Heart left ventricle (tissue), 16 donors: ENCODE results near the gene CNTN5. TPM values are rescaled to one million over a fixed set of nuclear protein-coding genes. Genes with fewer than 3 reads are reported as not detected.
A peak's percentile ranks its signal among the peaks of the same experiment; 100 is the strongest.

Source experiments
- ATAC-seq, 4 donors: fragments of 200-7000 bp; cut with Tn5 transposase; one replicate each; pipeline ENCODE4 v1.9.1; 2020 to 2022; ENCODE audit warnings: moderate library complexity in 4 of 4, mild to moderate bottlenecking in 3 of 4, moderate number of reproducible peaks in 1 of 4
- DNase-seq, 5 donors: peaks; one replicate each; pipeline ENCODE4 v3.0.0-alpha.2; 2020
- H3K27ac ChIP-seq, 12 donors: fragments of 200-600 bp; sonication (generic) in 4 of 12; one replicate each; pipeline versions ENCODE4 v1.5.0 to v1.8.0; 2016 to 2022; ENCODE audit warnings: mild to moderate bottlenecking in 2 of 12
- H3K27me3 ChIP-seq, 9 donors: fragments of 200-600 bp; sonication (generic) in 2 of 9; one replicate each; pipeline versions ENCODE4 v1.5.1 to v1.8.0; 2016 to 2022; ENCODE audit warnings: mild to moderate bottlenecking in 3 of 9
- H3K36me3 ChIP-seq, 9 donors: fragments of 200-600 bp; sonication (generic) in 2 of 9; one replicate each; pipeline versions ENCODE4 v1.5.0 to v1.8.0; 2018 to 2022; ENCODE audit warnings: mild to moderate bottlenecking in 2 of 9
- H3K4me1 ChIP-seq, 12 donors: fragments of 200-600 bp; sonication (generic) in 4 of 12; one replicate each; pipeline versions ENCODE4 v1.5.0 to v1.8.0; 2016 to 2022; ENCODE audit warnings: mild to moderate bottlenecking in 3 of 12
- H3K4me3 ChIP-seq, 12 donors: fragments of 200-600 bp; sonication (generic) in 4 of 12; one replicate each; pipeline versions ENCODE4 v1.5.0 to v1.8.0; 2017 to 2022; ENCODE audit warnings: mild to moderate bottlenecking in 9 of 12, moderate library complexity in 4 of 12
- H3K9me3 ChIP-seq, 12 donors: fragments of 200-600 bp; sonication (generic) in 4 of 12; one replicate each; pipeline versions ENCODE4 v1.5.0 to v1.8.0; 2016 to 2022; ENCODE audit warnings: mild to moderate bottlenecking in 1 of 12
- CTCF ChIP-seq, 12 donors: fragments of 200-600 bp; sonication (generic) in 4 of 12; IDR thresholded peaks; one replicate each; pipeline versions ENCODE4 v1.5.0 to v1.8.0; 2018 to 2022; ENCODE audit warnings: antibody characterized with exemption in 12 of 12, mild to moderate bottlenecking in 5 of 12
- POLR2A ChIP-seq, 2 donors: fragments of 450-650 bp; IDR thresholded peaks; one replicate each; pipeline ENCODE4 v1.6.1; 2017; ENCODE audit warnings: antibody characterized with exemption in 2 of 2, mild to moderate bottlenecking in 2 of 2, moderate library complexity in 2 of 2
- WGBS, 4 donors: extraction: QIAGEN DNeasy Blood & Tissue Kit in 2 of 4; methylation state at CpG; one replicate each; pipeline versions ENCODE4 v1.1.5 to v1.1.7; 2013 to 2018; 5-methylcytosine and 5-hydroxymethylcytosine counted together
- intact Hi-C, 10 donors: fragments of 100-400 bp; cut with DNase I; formaldehyde crosslinking; loops; one replicate each; pipeline versions ENCODE4 v1.11.1 to v1.14.2; 2022
- polyA plus RNA-seq, 2 donors: library from polyadenylated mRNA; stranded (reverse); fragments of 200-250 nt; gene quantifications; one replicate each; pipeline ENCODE4 v1.2.3, GENCODE V29; 2013
- total RNA-seq, 9 donors: library from RNA; depleted of rRNA in 2 of 9; stranded (reverse); fragments of >200 nt in 2 of 9; fragmentation: NEBNext Ultra II Directional in 3 of 9; extraction: Animal tissue kit (Norgen Biotek cat#: 25700) in 3 of 9; gene quantifications; one replicate each; pipeline versions ENCODE4 v1.1.0 to v1.2.4, GENCODE V29; 2016 to 2023
- donor health status: ischemic (EF 13 %, LVEDD 7.1; RV severe dilation, severe dysfunction).
- donor health status: healthy with polysubstance abuse.
- donor health status: DM: no; HTN: yes; CAD: no.
- donor health status: DM: no; HTN: no; CAD: no.
- donor health status: ischemic (EF 25% LVEDD 6.9; RV normal size, moderate dysfunction).
- donor health status: ischemic (EF 25% LVEDD 5.7; RV mildly dilated, moderate dysfunction).
- donor health status: healthy.
- donor health status: DM: yes; HTN: yes; CAD: no.
- donor health status: ischemic (EF 35%, LVEDD 5.7; RV mildly dilated, moderate dysfunction).
- donor health status: nonischemic (EF 11% LVEDD 7.7; RV severe dilation, severe dysfunction).
- donor health status: DM: yes; HTN: yes; CAD: no.
- donor health status: PGD.
- donor health status: ischemic (EF 29% LVEDD 5.4; RV normal size, mild dysfunction).
- donor health status: nonischemic (EF 23%, LVEDD 6.1; RV moderate dilation, normal function).

CNTN5 gene
- total and polyA plus RNA-seq, 11 donors = 0.11 to 0.16 TPM; not detected in 9

GRCh38 chr11:99968336-99968735 lies 947.6 kb downstream of the CNTN5 start:
- TF ChIP-seq POLR2A (IDR thresholded peaks at IDR 0.05) (no peak), CTCF (IDR thresholded peaks at IDR 0.05) (no peak)
- 49 to 78% (median 60%) methylated on average over 1 of the region's 1 CpG for WGBS, 4 donors
- Histone ChIP-seq H3K27ac (no peak overlapping the region), H3K4me3 (no peak overlapping the region), H3K27me3 (no peaks in the 10 kb centered on the region), H3K36me3 (no peaks in the 10 kb centered on the region), H3K9me3 (peaks cover 0 to 3% (median 0%) of the 10 kb centered on the region in 12 donors), H3K4me1 (no peaks in the 10 kb centered on the region)
- DNase-seq (no peak), ATAC-seq (no peak)
- intact Hi-C loops = no loop called here

GRCh38 chr11:99973993-99974392 lies 953.2 kb downstream of the CNTN5 start:
- H3K4me1 ChIP-seq = no peaks in the 10 kb centered on the region
- peaks cover 0 to 17% (median 0%) of the 10 kb centered on the region in 12 donors for H3K9me3 ChIP-seq
- no peak overlapping the region for H3K4me3 ChIP-seq
- TF ChIP-seq CTCF (IDR thresholded peaks at IDR 0.05) = no peak
- TF ChIP-seq POLR2A (IDR thresholded peaks at IDR 0.05) = no peak
- no peaks in the 10 kb centered on the region for H3K27me3 ChIP-seq
- 48 to 57% (median 51%) methylated on average over 4 of the region's 4 CpGs for WGBS, 4 donors
- DNase-seq (no peak), ATAC-seq (no peak)
- no peak overlapping the region for H3K27ac ChIP-seq
- H3K36me3 ChIP-seq = no peaks in the 10 kb centered on the region
- intact Hi-C loops = no loop called here

DNA sequence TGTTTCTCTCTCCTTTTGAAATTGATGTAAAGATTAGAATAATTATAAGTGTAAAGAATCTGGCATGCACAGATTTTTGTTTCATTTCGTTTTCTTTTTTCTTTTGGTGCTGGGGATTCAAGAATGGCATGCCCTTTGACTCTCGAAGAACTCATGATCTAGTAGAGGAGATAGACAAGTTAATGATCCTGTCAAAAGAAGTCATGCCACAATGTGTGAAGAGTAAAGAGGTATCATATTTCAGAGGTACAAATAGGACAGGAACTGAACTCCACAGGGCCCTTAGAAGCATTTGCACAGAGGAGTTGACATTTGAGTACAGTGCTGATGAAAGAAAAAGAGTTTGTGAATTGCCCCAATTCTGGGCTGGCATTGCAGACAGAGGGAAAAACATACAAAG lies 958.3 kb downstream of the CNTN5 start:
- no peak for DNase-seq
- TF ChIP-seq POLR2A (IDR thresholded peaks at IDR 0.05) (no peak), CTCF (IDR thresholded peaks at IDR 0.05) (no peak)
- WGBS, 4 donors = 47 to 62% (median 55%) methylated on average over 2 of the region's 2 CpGs
- no peaks in the 10 kb centered on the region for H3K36me3 ChIP-seq
- intact Hi-C loops = no loop called here
- no peak for ATAC-seq
- H3K4me3 ChIP-seq = no peak overlapping the region
- H3K4me1 ChIP-seq = no peaks in the 10 kb centered on the region
- H3K27ac ChIP-seq = no peak overlapping the region
- H3K27me3 ChIP-seq = no peaks in the 10 kb centered on the region
- H3K9me3 ChIP-seq = peaks cover 0 to 17% (median 0%) of the 10 kb centered on the region in 12 donors

GRCh38 chr11:99987821-99988470 lies 967.2 kb downstream of the CNTN5 start:
- Histone ChIP-seq H3K9me3 (no peaks in the 10 kb centered on the region), H3K4me3 (no peak overlapping the region), H3K36me3 (no peaks in the 10 kb centered on the region), H3K27me3 (no peaks in the 10 kb centered on the region), H3K27ac (peak overlapping the region in 1 of 12 donors; percentile 6), H3K4me1 (no peaks in the 10 kb centered on the region)
- 44 to 53% (median 52%) methylated on average over 2 of the region's 2 CpGs for WGBS, 4 donors
- intact Hi-C loops = no loop called here
- TF ChIP-seq CTCF (IDR thresholded peaks at IDR 0.05) (no peak), POLR2A (IDR thresholded peaks at IDR 0.05) (no peak)
- DNase-seq (no peak), ATAC-seq (peak in 1 of 4 donors; percentile 50)
